Lung microvascular endothelial cell (primary cell): ENCODE data around the gene CDC42SE2. TPM values are rescaled to one million over a fixed set of nuclear protein-coding genes. Genes with fewer than 3 reads are reported as not detected.
"Not testable (repeated sequence)": the region's sequence is repeated elsewhere in the genome, so short reads cannot be mapped to it uniquely, and the experiment has no call there.

Source experiments
- DNase-seq, 2 donors: peaks; one replicate each; pipeline versions ENCODE4 v3.0.0 to v3.0.0-alpha.2; 2010; ENCODE audit warnings: low read depth in 2 of 2
- total RNA-seq: library from RNA; depleted of rRNA; stranded (reverse); fragments of >200 nt; gene quantifications from 2 replicates; pipeline ENCODE4 v1.2.1, GENCODE V29; 2014

Gene CDC42SE2
- total RNA-seq, 1 donor from 2014 or later: 57.9 TPM

- no peak for DNase-seq
Observed at GRCh38 chr5:131389096-131389868, 125.4 kb downstream of the CDC42SE2 start.

- DNase-seq: no peak
Observed at GRCh38 chr5:131389869-131390265, 126.0 kb downstream of the CDC42SE2 start.

GRCh38 chr5:131392466-131393095 lies 128.7 kb downstream of the CDC42SE2 start:
- peak in 1 of 2 donors; percentile 69 for DNase-seq

- DNase-seq: peak; percentile 49 to 95
Observed at GRCh38 chr5:131393498-131393968, 129.7 kb downstream of the CDC42SE2 start.

- peak; percentile 90 to 95 for DNase-seq
Observed at GRCh38 chr5:131394128-131394527, 130.3 kb downstream of the CDC42SE2 start.

- DNase-seq: no peak
Observed at GRCh38 chr5:131396015-131396414, 132.2 kb downstream of the CDC42SE2 start.

GRCh38 chr5:131396630-131397273 lies 132.9 kb downstream of the CDC42SE2 start:
- DNase-seq: no peak

- DNase-seq: not testable (repeated sequence)
Observed at GRCh38 chr5:131399007-131399406, 135.2 kb downstream of the CDC42SE2 start.

GRCh38 chr5:131400585-131400984 lies 136.7 kb downstream of the CDC42SE2 start:
- DNase-seq: no peak

GRCh38 chr5:131405674-131406073 lies 141.8 kb downstream of the CDC42SE2 start:
- DNase-seq: no peak

- DNase-seq: no peak
Observed at GRCh38 chr5:131406076-131406475, 142.2 kb downstream of the CDC42SE2 start.

GRCh38 chr5:131406975-131407638 lies 143.3 kb downstream of the CDC42SE2 start:
- DNase-seq: no peak

- no peak for DNase-seq
Observed at GRCh38 chr5:131413605-131414559, 150.0 kb downstream of the CDC42SE2 start.

- DNase-seq: no peak
Observed at GRCh38 chr5:131416729-131417128, 152.9 kb downstream of the CDC42SE2 start.

GRCh38 chr5:131417240-131417869 lies 153.5 kb downstream of the CDC42SE2 start:
- DNase-seq: peak; percentile 82 to 90

GRCh38 chr5:131418846-131419245 lies 155.0 kb downstream of the CDC42SE2 start:
- DNase-seq: no peak

- DNase-seq: peak in 1 of 2 donors; percentile 7
Observed at GRCh38 chr5:131419877-131420276, 156.0 kb downstream of the CDC42SE2 start.

- DNase-seq: peak; percentile 63 to 73
Observed at GRCh38 chr5:131423056-131423455, 159.2 kb downstream of the CDC42SE2 start.

GRCh38 chr5:131426011-131426410 lies 162.2 kb downstream of the CDC42SE2 start:
- no peak for DNase-seq

- DNase-seq: peak; percentile 6 to 7
Observed at GRCh38 chr5:131430794-131431193, 166.9 kb downstream of the CDC42SE2 start.
